DND-41 (cell line): ENCODE data around the gene BACH2.

ENCODE experiments used
- ATAC-seq: fragments of 200-7000 bp; cut with Tn5 transposase; 3 replicates; pipeline ENCODE4 v1.9.1; 2021; ENCODE audit warnings: low read depth; ENCODE audit not compliant: insufficient read depth
- DNase-seq: peaks from one replicate; pipeline ENCODE4 v3.0.0-alpha.2; 2020
- H2AFZ ChIP-seq: 2 replicates; pipeline ENCODE4 v1.6.0; 2012; ENCODE audit warnings: low read depth, low read length
- H3K27ac ChIP-seq: 2 replicates; pipeline ENCODE4 v1.5.1; 2012; ENCODE audit warnings: low read length, inconsistent platforms
- H3K27me3 ChIP-seq: fragments of 200-600 bp; sonication (generic); 2 replicates; pipeline ENCODE4 v1.6.0; 2012; ENCODE audit warnings: low read length, mild to moderate bottlenecking, inconsistent platforms; ENCODE audit not compliant: insufficient read depth, poor library complexity
- H3K36me3 ChIP-seq: 2 replicates; pipeline ENCODE4 v1.5.1; 2012; ENCODE audit warnings: low read length, inconsistent platforms; ENCODE audit not compliant: insufficient read depth
- H3K4me1 ChIP-seq: 2 replicates; pipeline ENCODE4 v1.5.1; 2012; ENCODE audit warnings: mild to moderate bottlenecking, low read length; ENCODE audit not compliant: insufficient read depth
- H3K4me2 ChIP-seq: 2 replicates; pipeline ENCODE4 v1.6.0; 2012; ENCODE audit warnings: mild to moderate bottlenecking, moderate library complexity, low read length, inconsistent platforms; ENCODE audit not compliant: insufficient read depth
- H3K4me3 ChIP-seq, 2 experiments: fragments of 200-600 bp in 1 of 2; shearing (Covaris generic) in 1 of 2; 2 replicates each; pipeline ENCODE4 v1.5.1; 2012 to 2016; ENCODE audit warnings: inconsistent platforms in 2 of 2, low read length in 2 of 2, mild to moderate bottlenecking in 2 of 2, low read depth in 1 of 2, moderate library complexity in 1 of 2
- H3K79me2 ChIP-seq: 2 replicates; pipeline ENCODE4 v1.6.0; 2012; ENCODE audit warnings: low read length, inconsistent platforms; ENCODE audit not compliant: insufficient read depth
- H3K9ac ChIP-seq: 2 replicates; pipeline ENCODE4 v1.6.0; 2012; ENCODE audit warnings: low read depth, mild to moderate bottlenecking, inconsistent platforms, low read length, moderate library complexity
- H3K9me3 ChIP-seq: 2 replicates; pipeline ENCODE4 v1.5.1; 2012; ENCODE audit warnings: low read length, moderate library complexity, mild to moderate bottlenecking, inconsistent platforms; ENCODE audit not compliant: insufficient read depth, severe bottlenecking
- H4K20me1 ChIP-seq: 2 replicates; pipeline ENCODE4 v1.6.0; 2012; ENCODE audit warnings: low read length; ENCODE audit not compliant: insufficient read depth
- CTCF ChIP-seq: IDR thresholded peaks from 2 replicates; pipeline ENCODE4 v1.5.1; 2012; ENCODE audit warnings: borderline replicate concordance, low read length, moderate library complexity, mild to moderate bottlenecking; ENCODE audit not compliant: poor library complexity, severe bottlenecking; ENCODE audit errors: extremely low read depth
- EZH2 ChIP-seq: IDR thresholded peaks from 3 replicates; pipeline ENCODE4 v1.6.1; 2012; ENCODE audit warnings: borderline replicate concordance, low read depth, mild to moderate bottlenecking, moderate library complexity, low read length, inconsistent platforms; ENCODE audit not compliant: severe bottlenecking

BACH2 gene

GRCh38 chr6:90297115-90297866, 648 bp upstream of the BACH2 start:
- H2AFZ ChIP-seq = peak overlapping the region; percentile 80
- peak overlapping the region in 1 of 2 experiments; percentile 58; a peak in 3 of 4 replicates for H3K4me3 ChIP-seq
- DNase-seq (no peak), ATAC-seq (no peak)
- H4K20me1 ChIP-seq = no peaks in the 10 kb centered on the region
- H3K36me3 ChIP-seq = no peaks in the 10 kb centered on the region; the same call in 1 of the 2 replicates
- peak overlapping the region; percentile 73 for H3K4me2 ChIP-seq
- H3K9me3 ChIP-seq = no peaks in the 10 kb centered on the region
- TF ChIP-seq CTCF (no peak), EZH2 (no peak)
- H3K27ac ChIP-seq = peak overlapping the region; percentile 58
- peak overlapping the region; percentile 55 for H3K9ac ChIP-seq
- no peaks in the 10 kb centered on the region for H3K27me3 ChIP-seq
- H3K79me2 ChIP-seq = peaks cover 2% of the 10 kb centered on the region; the same call in 1 of the 2 replicates
- H3K4me1 ChIP-seq = peaks cover 17% of the 10 kb centered on the region

DNA sequence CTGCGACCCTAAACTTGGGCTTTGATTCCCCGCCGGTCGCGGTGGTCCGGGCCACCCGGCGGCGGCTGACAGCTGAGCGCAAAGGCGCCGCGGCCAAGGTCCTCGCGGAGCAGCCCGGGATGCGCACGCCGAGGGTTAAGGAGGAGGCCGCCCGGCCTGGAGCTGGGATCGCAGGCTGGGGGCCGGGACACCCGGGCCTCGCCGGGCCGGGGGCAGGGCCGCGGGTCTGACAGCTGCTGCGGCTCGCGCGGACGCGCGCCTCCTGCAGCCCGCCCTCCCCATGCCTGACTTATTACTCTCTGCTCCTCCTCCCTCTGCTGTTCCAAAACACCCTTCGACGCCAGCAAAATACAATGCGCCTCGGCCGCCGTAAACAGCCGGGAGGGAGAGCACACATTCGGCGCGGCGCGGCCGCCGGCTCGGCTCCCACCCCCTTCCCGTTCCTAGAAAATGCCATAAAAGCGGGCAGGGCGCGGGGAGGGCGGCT, 746 bp downstream of the BACH2 start:
- H3K27ac ChIP-seq = peak overlapping the region; percentile 37; the same call in 1 of the 2 replicates
- H3K4me1 ChIP-seq = peaks cover 17% of the 10 kb centered on the region
- H3K9me3 ChIP-seq = no peaks in the 10 kb centered on the region
- no peaks in the 10 kb centered on the region for H4K20me1 ChIP-seq
- TF ChIP-seq CTCF (no peak), EZH2 (no peak)
- peak overlapping the region; percentile 55 for H3K9ac ChIP-seq
- DNase-seq (peak; percentile 56), ATAC-seq (peak; percentile 61)
- no peaks in the 10 kb centered on the region; the same call in 1 of the 2 replicates for H3K36me3 ChIP-seq
- no peak overlapping the region; the same call in 1 of the 2 replicates for H2AFZ ChIP-seq
- H3K79me2 ChIP-seq = peaks cover 2% of the 10 kb centered on the region; the same call in 1 of the 2 replicates
- peak overlapping the region; percentile 16 to 60; a peak in 3 of 4 replicates for H3K4me3 ChIP-seq
- peak overlapping the region; percentile 73 for H3K4me2 ChIP-seq
- H3K27me3 ChIP-seq = no peaks in the 10 kb centered on the region

DNA sequence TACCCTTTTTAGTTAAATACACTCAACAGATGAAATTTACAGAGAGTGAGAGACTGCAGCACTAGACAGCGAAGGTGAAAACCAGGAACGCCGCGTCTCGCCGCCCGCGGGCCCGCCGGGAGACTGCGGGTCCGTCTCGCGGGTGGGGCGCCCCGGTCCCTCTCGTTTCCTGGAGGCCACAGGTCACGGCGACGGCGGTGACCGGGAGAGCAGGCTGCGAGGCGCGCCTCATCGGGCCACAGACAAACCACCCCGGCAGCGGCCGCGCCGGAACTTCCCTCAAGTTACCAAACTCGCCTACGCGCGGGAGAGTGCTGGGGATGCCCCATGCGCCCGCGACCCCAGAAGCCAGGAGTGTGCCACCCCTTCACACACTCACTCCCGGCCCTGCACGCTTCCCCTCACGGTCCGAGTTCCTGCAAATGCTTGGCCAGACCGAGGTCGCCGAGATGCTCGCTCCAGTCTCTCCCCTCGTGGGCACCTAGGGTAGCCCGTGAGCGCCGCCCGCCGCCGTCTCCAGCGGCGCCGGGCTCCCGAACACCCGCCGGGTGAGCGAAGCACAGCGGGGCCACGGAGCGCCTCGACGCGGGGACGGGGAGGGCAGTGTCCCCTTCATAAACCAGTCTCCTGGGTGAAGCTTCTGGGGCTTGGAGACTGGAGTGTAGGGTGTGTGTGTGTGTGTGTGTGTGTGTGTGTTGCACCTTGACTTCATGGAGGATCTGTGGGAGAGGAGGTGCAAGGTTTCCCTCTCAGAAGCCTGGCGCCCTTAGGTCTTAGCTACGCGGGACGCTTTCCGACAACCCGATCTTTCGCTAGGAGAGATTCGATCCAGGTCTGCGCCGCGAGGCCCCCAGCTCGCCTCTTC, 1.4 kb downstream of the BACH2 start:
- Histone ChIP-seq H3K36me3 (no peaks in the 10 kb centered on the region; the same call in 1 of the 2 replicates), H3K9me3 (no peaks in the 10 kb centered on the region), H3K79me2 (peaks cover 2% of the 10 kb centered on the region; the same call in 1 of the 2 replicates), H4K20me1 (no peaks in the 10 kb centered on the region), H3K4me1 (peaks cover 17% of the 10 kb centered on the region), H3K4me3 (peak overlapping the region; percentile 16 to 60; a peak in 3 of 4 replicates), H3K27ac (no peak overlapping the region), H3K9ac (peak overlapping the region; percentile 55), H2AFZ (no peak overlapping the region), H3K27me3 (no peaks in the 10 kb centered on the region), H3K4me2 (peak overlapping the region; percentile 73)
- TF ChIP-seq CTCF = no peak
- TF ChIP-seq EZH2 = no peak
- ATAC-seq (no peak), DNase-seq (no peak)
